SH-SY5Y (cell line): Measurements from ENCODE around the gene ART4.

ENCODE experiments used
- GATA2 ChIP-seq: IDR thresholded peaks from 2 replicates; pipeline ENCODE4 v1.6.1; 2011; ENCODE audit warnings: mild to moderate bottlenecking, low read depth, low read length
- GATA3 ChIP-seq: IDR thresholded peaks from 2 replicates; pipeline ENCODE4 v1.6.1; 2011; ENCODE audit warnings: low read depth, mild to moderate bottlenecking, low read length, moderate library complexity

- no peak for TF ChIP-seq GATA2
- TF ChIP-seq GATA3: no peak
These were observed 33.5 kb upstream of the ART4 start for GRCh38 chr12:14876833-14877232.
